ENCODE results near the gene TNFAIP8L1. TPM values are rescaled to one million over a fixed set of nuclear protein-coding genes. Genes with fewer than 3 reads are reported as not detected.

Gene TNFAIP8L1
- total and polyA plus RNA-seq, 7 donors = 2.4 to 5.1 (median 3.3) TPM

DNA sequence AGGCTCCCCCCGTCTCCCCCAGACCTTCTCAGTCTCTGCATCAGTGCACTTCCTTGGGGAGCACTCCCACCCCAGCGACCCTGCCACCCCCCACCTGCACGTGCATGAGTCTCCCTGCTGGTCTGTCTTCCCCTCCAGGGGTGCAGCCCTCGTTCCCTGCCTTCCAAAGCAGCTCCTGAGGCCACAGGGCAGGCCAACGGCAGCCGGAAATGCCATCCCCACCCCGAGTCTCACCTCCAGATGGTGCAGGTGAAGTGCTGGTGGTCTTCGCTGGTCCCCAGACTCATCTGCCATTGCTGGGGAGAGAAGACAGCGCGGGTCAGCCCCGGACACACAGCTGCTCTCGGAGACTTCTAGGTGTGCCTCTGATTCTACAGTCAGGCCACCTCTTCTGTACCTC, 25.3 kb downstream of the TNFAIP8L1 start:
- DNase-seq (no peak), ATAC-seq (no peak)
- intact Hi-C loops (cut with DNase I) = loop anchor here in 1 of 2 donors (10.0 kb wide), 1 partner anchor 120 kb away; no protein-coding TSS in a partner anchor
- Histone ChIP-seq H3K4me3 (no peak overlapping the region), H3K36me3 (ENCODE audit: insufficient read depth in 1 of 2, low read depth in 1 of 2) (peaks cover 4 to 86% of the 10 kb centered on the region in 2 donors), H3K9me3 (no peaks in the 10 kb centered on the region), H3K27me3 (ENCODE audit: insufficient read depth in 3 of 3, low read length in 2 of 3) (no peaks in the 10 kb centered on the region), H3K27ac (no peak overlapping the region), H3K4me1 (peaks cover 7% of the 10 kb centered on the region)
- TF ChIP-seq, protein P1, sequence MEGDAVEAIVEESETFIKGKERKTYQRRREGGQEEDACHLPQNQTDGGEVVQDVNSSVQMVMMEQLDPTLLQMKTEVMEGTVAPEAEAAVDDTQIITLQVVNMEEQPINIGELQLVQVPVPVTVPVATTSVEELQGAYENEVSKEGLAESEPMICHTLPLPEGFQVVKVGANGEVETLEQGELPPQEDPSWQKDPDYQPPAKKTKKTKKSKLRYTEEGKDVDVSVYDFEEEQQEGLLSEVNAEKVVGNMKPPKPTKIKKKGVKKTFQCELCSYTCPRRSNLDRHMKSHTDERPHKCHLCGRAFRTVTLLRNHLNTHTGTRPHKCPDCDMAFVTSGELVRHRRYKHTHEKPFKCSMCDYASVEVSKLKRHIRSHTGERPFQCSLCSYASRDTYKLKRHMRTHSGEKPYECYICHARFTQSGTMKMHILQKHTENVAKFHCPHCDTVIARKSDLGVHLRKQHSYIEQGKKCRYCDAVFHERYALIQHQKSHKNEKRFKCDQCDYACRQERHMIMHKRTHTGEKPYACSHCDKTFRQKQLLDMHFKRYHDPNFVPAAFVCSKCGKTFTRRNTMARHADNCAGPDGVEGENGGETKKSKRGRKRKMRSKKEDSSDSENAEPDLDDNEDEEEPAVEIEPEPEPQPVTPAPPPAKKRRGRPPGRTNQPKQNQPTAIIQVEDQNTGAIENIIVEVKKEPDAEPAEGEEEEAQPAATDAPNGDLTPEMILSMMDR (IDR thresholded peaks at IDR 0.05) = no peak
- WGBS, 3 donors = 88 to 94% (median 88%) methylated on average over 12 of the region's 12 CpGs

DNA sequence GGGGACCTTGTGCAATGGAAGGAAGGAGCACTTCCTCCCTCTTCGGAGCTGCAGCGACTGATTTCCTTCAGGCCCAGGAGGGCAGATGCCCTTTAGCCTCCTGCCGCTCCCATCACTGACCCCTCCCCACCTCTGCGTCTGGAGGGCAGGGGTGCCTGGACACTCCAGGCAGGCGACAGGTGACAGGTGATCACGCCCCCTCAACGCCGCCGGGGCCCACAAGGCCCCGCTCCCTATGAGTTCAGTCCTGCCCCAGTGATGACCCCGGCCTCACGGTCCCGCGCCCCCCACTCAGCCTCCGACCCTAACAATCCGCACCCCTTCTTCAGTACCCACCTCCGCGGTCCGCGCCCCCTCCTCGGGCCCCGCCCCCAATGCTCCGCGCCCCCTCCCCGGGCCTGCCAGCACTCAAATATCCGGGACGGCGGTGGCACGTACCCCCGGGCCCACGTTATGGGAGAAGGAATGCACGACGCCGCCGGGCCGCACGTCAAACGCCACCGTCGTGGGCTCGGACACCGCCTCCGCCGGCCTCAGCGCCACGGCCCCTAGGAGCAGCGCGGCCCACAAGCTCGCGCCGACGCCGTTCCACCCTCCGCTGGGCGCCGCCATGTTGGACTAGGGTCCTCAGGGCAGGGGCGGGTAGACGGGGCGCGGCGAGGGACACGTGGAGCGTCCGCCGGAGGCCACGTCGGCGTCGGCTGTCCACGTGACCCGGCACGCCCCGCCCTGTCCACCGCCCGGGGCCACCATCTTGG, 30.6 kb downstream of the TNFAIP8L1 start, which contains the start of gene MYDGF:
TSS of gene MYDGF (minus strand) at position 620 of the 758 bp plus-strand sequence. CDS start at position 612, 8 bp downstream.
- intact Hi-C loops (cut with DNase I) = loop anchor here in 1 of 2 donors (10.0 kb wide), 1 partner anchor 115 kb away; no protein-coding TSS in a partner anchor
- ATAC-seq = peak; percentile 92 to 98 (median 96)

GRCh38 chr19:4671185-4671851, 32.0 kb downstream of the TNFAIP8L1 start:
- peak; percentile 52 to 70 (median 60) for ATAC-seq
- intact Hi-C loops (cut with DNase I) = no loop called here

More for the DNA sequence above, 30.6 kb downstream of the TNFAIP8L1 start, which contains the start of gene MYDGF:
- DNase-seq = peak; percentile 95 to 98
- H3K4me1 ChIP-seq = peaks cover 20% of the 10 kb centered on the region
- H3K27ac ChIP-seq = peak within 1 kb of the TSS; percentile 92
- 0% methylated on average over 39 to 75 of the region's 75 CpGs for WGBS, 3 donors
- peak within 1 kb of the TSS; percentile 70 for H3K4me3 ChIP-seq
- TF ChIP-seq, protein P1 (IDR thresholded peaks at IDR 0.05) = no peak
- peaks cover 4 to 46% of the 10 kb centered on the region in 2 donors for H3K36me3 ChIP-seq (ENCODE audit: insufficient read depth in 1 of 2, low read depth in 1 of 2)
- no peaks in the 10 kb centered on the region for H3K9me3 ChIP-seq
- H3K27me3 ChIP-seq (ENCODE audit: insufficient read depth in 3 of 3, low read length in 2 of 3) = no peaks in the 10 kb centered on the region

DNA sequence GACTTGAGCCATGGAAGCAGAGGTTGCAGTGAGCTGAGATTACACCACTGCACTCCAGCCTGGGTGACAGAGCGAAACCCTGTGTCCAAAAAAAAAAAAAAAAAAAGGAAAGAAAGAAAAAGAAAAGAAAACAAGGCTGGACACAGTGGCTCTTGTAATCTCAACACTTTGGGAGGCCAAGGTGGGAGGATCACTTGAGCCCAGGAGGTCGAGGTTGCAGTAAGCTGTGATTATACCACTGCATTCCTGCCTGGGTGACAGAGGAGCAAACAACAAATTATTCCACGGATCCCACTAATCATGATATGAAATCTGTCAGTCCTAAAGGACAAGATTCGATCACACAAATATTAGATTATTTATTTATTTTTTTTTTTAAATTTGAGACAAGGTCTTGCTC, 33.9 kb downstream of the TNFAIP8L1 start:
- Histone ChIP-seq H3K27me3 (ENCODE audit: insufficient read depth in 3 of 3, low read length in 2 of 3) (no peaks in the 10 kb centered on the region), H3K27ac (peak overlapping the region; percentile 24), H3K4me3 (no peak overlapping the region), H3K36me3 (ENCODE audit: insufficient read depth in 1 of 2, low read depth in 1 of 2) (peaks cover 2 to 41% of the 10 kb centered on the region in 2 donors), H3K9me3 (no peaks in the 10 kb centered on the region), H3K4me1 (peaks cover 30% of the 10 kb centered on the region)
- WGBS, 3 donors = 59 to 81% (median 70%) methylated on average over 4 of the region's 4 CpGs
- DNase-seq (no peak), ATAC-seq (no peak)
- TF ChIP-seq, protein P1 (IDR thresholded peaks at IDR 0.05) = no peak
- intact Hi-C loops (cut with DNase I) = no loop called here

More at GRCh38 chr19:4671185-4671851, 32.0 kb downstream of the TNFAIP8L1 start:
- 27 to 34% (median 27%) methylated on average over 10 of the region's 10 CpGs for WGBS, 3 donors
- peak overlapping the region; percentile 92 for H3K27ac ChIP-seq
- no peak overlapping the region for H3K4me3 ChIP-seq
- H3K4me1 ChIP-seq = peaks cover 20% of the 10 kb centered on the region
- no peaks in the 10 kb centered on the region for H3K9me3 ChIP-seq
- DNase-seq = no peak
- H3K36me3 ChIP-seq (ENCODE audit: insufficient read depth in 1 of 2, low read depth in 1 of 2) = peaks cover 4 to 46% of the 10 kb centered on the region in 2 donors
- TF ChIP-seq, protein P1 (IDR thresholded peaks at IDR 0.05) = no peak
- H3K27me3 ChIP-seq (ENCODE audit: insufficient read depth in 3 of 3, low read length in 2 of 3) = no peaks in the 10 kb centered on the region
